WTC11 (cell line): ENCODE data around the gene PDZK1. TPM values are rescaled to one million over a fixed set of nuclear protein-coding genes. Genes with fewer than 3 reads are reported as not detected.

Experiments used
- ATAC-seq: fragments of 200-7000 bp; cut with Tn5 transposase; 2 replicates; pipeline ENCODE4 v1.10.0; 2021; ENCODE audit warnings: mild to moderate bottlenecking, moderate library complexity
- CTCF ChIA-PET: fragments of 300-600 bp; sonication (Branson Sonifier 250); formaldehyde crosslinking; loops from one replicate; lab custom pipeline; 2021; ENCODE audit warnings: antibody characterized with exemption; lab: Charles Lee
- POLR2A ChIA-PET: fragments of 350-600 bp; sonication (Branson Sonifier 250); formaldehyde crosslinking; loops from one replicate; lab custom pipeline; 2021; ENCODE audit warnings: antibody characterized with exemption; lab: Charles Lee
- DNase-seq: peaks from one replicate; pipeline ENCODE4 v3.0.0; 2021; ENCODE audit warnings: low spot score
- H3K27ac Mint-ChIP-seq: 2 replicates; pipeline ENCODE4 v1.8.0; 2021; ENCODE audit warnings: mixed read lengths
- H3K27me3 Mint-ChIP-seq: 2 replicates; pipeline ENCODE4 v1.8.0; 2021; ENCODE audit warnings: low read depth, mild to moderate bottlenecking, moderate library complexity, mixed read lengths
- H3K36me3 Mint-ChIP-seq: 2 replicates; pipeline ENCODE4 v1.8.0; 2021; ENCODE audit warnings: mixed read lengths
- H3K4me1 Mint-ChIP-seq: 2 replicates; pipeline ENCODE4 v1.8.0; 2022; ENCODE audit warnings: mixed read lengths
- H3K4me3 Mint-ChIP-seq: 2 replicates; pipeline ENCODE4 v1.8.0; 2021; ENCODE audit warnings: mild to moderate bottlenecking, moderate library complexity, mixed read lengths
- H3K9me3 Mint-ChIP-seq: 2 replicates; pipeline ENCODE4 v1.8.0; 2021; ENCODE audit warnings: mixed read lengths
- CBFB ChIP-seq: sonication (generic); formaldehyde crosslinking; IDR thresholded peaks from 2 replicates; pipeline ENCODE4 v1.8.1; 2022; ENCODE audit warnings: mild to moderate bottlenecking, low read depth, missing genetic modification reagents
- ESRRA ChIP-seq: sonication (generic); formaldehyde crosslinking; IDR thresholded peaks from 2 replicates; pipeline ENCODE4 v1.8.1; 2022; ENCODE audit warnings: mild to moderate bottlenecking, missing genetic modification reagents, borderline replicate concordance
- GRHL2 ChIP-seq: fragments of 250-450 bp; sonication (Bioruptor Pico); IDR thresholded peaks from 2 replicates; pipeline ENCODE4 v1.8.0; 2022; ENCODE audit warnings: mild to moderate bottlenecking, moderate library complexity; ENCODE audit not compliant: insufficient replicate concordance, severe bottlenecking
- NFATC4 ChIP-seq: fragments of 250-450 bp; sonication (Bioruptor Pico); IDR thresholded peaks from 2 replicates; pipeline ENCODE4 v1.9.0; 2021; ENCODE audit warnings: mild to moderate bottlenecking
- NFYB ChIP-seq: sonication (generic); formaldehyde crosslinking; conservative IDR thresholded peaks from 2 replicates; pipeline ENCODE4 v1.8.0; 2022; ENCODE audit warnings: low read depth, missing genetic modification reagents
- SMAD3 ChIP-seq: sonication (generic); formaldehyde crosslinking; IDR thresholded peaks from 2 replicates; pipeline ENCODE4 v1.8.0; 2022; ENCODE audit warnings: missing genetic modification reagents, mild to moderate bottlenecking, borderline replicate concordance
- ZNF232 ChIP-seq: sonication (generic); formaldehyde crosslinking; IDR thresholded peaks from 2 replicates; pipeline ENCODE4 v1.8.0; 2022; ENCODE audit warnings: mild to moderate bottlenecking, missing genetic modification reagents
- total RNA-seq: library from RNA; stranded (reverse); gene quantifications from 3 replicates; pipeline ENCODE4 v1.2.3, GENCODE V29; 2021
- TF ChIP-seq, protein P1 (sequence below): sonication (generic); formaldehyde crosslinking; conservative IDR thresholded peaks from 2 replicates; pipeline ENCODE4 v1.8.1; 2022; ENCODE audit warnings: mild to moderate bottlenecking, missing genetic modification reagents
- TF ChIP-seq, protein P2 (sequence below): sonication (generic); formaldehyde crosslinking; IDR thresholded peaks from 2 replicates; pipeline ENCODE4 v1.8.1; 2022; ENCODE audit warnings: mild to moderate bottlenecking, moderate library complexity, missing genetic modification reagents
- TF ChIP-seq, protein P3 (sequence below): sonication (generic); formaldehyde crosslinking; IDR thresholded peaks from 2 replicates; pipeline ENCODE4 v1.8.0; 2023; ENCODE audit warnings: mild to moderate bottlenecking, missing genetic modification reagents
- TF ChIP-seq, protein P4 (sequence below): fragments of 250-450 bp; sonication (Bioruptor Pico); IDR thresholded peaks from 2 replicates; pipeline ENCODE4 v1.9.0; 2021; ENCODE audit warnings: mild to moderate bottlenecking
- TF ChIP-seq, protein P5 (sequence below): sonication (generic); formaldehyde crosslinking; IDR thresholded peaks from 2 replicates; pipeline ENCODE4 v1.8.1; 2022; ENCODE audit warnings: low read depth, mild to moderate bottlenecking, moderate library complexity, missing genetic modification reagents, borderline replicate concordance
- TF ChIP-seq, protein P6 (sequence below): sonication (generic); formaldehyde crosslinking; IDR thresholded peaks from 2 replicates; pipeline ENCODE4 v1.8.1; 2023; ENCODE audit warnings: mild to moderate bottlenecking, missing genetic modification reagents
- TF ChIP-seq, protein P7 (sequence below): sonication (generic); formaldehyde crosslinking; IDR thresholded peaks from 2 replicates; pipeline ENCODE4 v1.8.0; 2022; ENCODE audit warnings: missing genetic modification reagents
- TF ChIP-seq, protein P8 (sequence below): sonication (generic); formaldehyde crosslinking; IDR thresholded peaks from 2 replicates; pipeline ENCODE4 v1.8.1; 2023; ENCODE audit warnings: mild to moderate bottlenecking, missing genetic modification reagents, moderate library complexity

The PDZK1 gene
- total RNA-seq, 1 experiment from 2014 or later: 0.77 TPM

DNA sequence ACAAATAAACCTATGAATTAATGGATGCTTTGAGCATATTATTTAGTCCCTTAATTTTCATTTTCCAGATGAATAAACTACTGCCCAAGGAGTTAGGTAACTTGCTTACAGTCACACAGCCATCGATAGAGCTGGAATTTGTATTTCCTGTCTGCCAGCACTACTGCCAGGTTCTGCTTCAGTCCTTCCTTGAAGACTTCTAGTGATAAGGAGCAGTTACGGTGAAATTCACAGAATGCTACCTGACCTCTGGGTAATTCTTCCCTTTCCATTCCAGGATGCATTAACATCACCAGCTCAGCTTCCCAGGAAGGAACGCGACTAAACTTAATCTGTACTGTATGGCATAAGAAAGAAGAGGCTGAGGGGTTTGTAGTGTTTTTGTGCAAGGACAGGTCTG lies 23.3 kb upstream of the PDZK1 start:
- Mint-ChIP-seq H3K9me3 (no peaks in the 10 kb centered on the region), H3K27me3 (no peaks in the 10 kb centered on the region), H3K27ac (no peak overlapping the region), H3K36me3 (no peaks in the 10 kb centered on the region), H3K4me3 (no peak overlapping the region), H3K4me1 (peaks cover 18% of the 10 kb centered on the region)
- TF ChIP-seq, protein P1, sequence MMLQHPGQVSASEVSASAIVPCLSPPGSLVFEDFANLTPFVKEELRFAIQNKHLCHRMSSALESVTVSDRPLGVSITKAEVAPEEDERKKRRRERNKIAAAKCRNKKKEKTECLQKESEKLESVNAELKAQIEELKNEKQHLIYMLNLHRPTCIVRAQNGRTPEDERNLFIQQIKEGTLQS (CRISPR knock-in tag): no peak
- TF ChIP-seq, protein P2, sequence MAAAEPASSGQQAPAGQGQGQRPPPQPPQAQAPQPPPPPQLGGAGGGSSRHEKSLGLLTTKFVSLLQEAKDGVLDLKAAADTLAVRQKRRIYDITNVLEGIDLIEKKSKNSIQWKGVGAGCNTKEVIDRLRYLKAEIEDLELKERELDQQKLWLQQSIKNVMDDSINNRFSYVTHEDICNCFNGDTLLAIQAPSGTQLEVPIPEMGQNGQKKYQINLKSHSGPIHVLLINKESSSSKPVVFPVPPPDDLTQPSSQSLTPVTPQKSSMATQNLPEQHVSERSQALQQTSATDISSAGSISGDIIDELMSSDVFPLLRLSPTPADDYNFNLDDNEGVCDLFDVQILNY (CRISPR knock-in tag): no peak
- POLR2A ChIA-PET: no interaction called here
- DNase-seq: no peak
- CTCF ChIA-PET: interaction anchor here (2.0 kb wide), 1 partner anchor 9 kb away, joined by 12 read pairs; no protein-coding TSS in a partner anchor
- no peak for ATAC-seq

DNA sequence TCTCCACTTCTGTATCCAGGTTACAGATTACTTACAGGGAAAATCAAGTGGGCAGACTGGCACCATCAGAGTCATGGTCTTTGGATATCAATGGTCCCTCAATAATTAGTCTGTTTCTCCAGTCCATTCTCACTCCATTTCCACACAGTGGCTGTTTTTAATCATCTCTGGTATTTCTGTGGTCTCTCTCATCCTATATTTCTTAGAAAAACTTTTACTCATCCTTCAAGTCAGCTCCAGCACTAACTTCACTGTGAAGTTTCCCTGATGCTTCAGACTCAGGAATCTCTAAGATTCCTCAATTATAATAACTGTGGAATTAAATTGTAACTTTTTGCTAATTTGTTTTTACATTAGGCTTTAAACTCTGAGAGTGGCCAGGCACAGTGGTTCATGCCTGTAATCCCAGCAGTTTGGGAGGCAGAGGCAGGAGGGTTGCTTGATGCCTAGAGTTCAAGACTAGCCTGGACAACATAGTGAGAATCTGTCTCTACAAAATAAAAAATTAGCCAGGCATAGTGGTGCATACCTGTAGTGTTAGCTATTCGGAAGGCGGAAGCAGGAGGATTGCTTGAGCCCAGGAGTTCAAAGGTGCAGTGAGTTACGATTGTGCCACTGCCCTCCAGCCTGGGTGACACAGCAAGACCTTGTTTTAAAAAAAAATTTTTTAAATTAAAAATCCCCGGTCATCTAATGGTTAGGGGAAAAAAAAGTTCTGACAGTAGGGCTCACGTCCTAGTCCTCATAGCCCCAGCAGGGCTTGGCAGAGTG lies 22.7 kb upstream of the PDZK1 start:
- DNase-seq (no peak), ATAC-seq (no peak)
- peaks cover 18% of the 10 kb centered on the region for H3K4me1 Mint-ChIP-seq
- TF ChIP-seq ESRRA (CRISPR knock-in tag) (no peak), NFYB (no peak), NFATC4 (CRISPR knock-in tag) (no peak), GRHL2 (no peak), SMAD3 (no peak), ZNF232 (CRISPR knock-in tag) (no peak), CBFB (no peak)
- TF ChIP-seq, protein P3, sequence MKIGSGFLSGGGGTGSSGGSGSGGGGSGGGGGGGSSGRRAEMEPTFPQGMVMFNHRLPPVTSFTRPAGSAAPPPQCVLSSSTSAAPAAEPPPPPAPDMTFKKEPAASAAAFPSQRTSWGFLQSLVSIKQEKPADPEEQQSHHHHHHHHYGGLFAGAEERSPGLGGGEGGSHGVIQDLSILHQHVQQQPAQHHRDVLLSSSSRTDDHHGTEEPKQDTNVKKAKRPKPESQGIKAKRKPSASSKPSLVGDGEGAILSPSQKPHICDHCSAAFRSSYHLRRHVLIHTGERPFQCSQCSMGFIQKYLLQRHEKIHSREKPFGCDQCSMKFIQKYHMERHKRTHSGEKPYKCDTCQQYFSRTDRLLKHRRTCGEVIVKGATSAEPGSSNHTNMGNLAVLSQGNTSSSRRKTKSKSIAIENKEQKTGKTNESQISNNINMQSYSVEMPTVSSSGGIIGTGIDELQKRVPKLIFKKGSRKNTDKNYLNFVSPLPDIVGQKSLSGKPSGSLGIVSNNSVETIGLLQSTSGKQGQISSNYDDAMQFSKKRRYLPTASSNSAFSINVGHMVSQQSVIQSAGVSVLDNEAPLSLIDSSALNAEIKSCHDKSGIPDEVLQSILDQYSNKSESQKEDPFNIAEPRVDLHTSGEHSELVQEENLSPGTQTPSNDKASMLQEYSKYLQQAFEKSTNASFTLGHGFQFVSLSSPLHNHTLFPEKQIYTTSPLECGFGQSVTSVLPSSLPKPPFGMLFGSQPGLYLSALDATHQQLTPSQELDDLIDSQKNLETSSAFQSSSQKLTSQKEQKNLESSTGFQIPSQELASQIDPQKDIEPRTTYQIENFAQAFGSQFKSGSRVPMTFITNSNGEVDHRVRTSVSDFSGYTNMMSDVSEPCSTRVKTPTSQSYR (CRISPR knock-in tag): no peak
- TF ChIP-seq, protein P4, sequence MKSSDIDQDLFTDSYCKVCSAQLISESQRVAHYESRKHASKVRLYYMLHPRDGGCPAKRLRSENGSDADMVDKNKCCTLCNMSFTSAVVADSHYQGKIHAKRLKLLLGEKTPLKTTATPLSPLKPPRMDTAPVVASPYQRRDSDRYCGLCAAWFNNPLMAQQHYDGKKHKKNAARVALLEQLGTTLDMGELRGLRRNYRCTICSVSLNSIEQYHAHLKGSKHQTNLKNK (CRISPR knock-in tag): no peak
- TF ChIP-seq, protein P5, sequence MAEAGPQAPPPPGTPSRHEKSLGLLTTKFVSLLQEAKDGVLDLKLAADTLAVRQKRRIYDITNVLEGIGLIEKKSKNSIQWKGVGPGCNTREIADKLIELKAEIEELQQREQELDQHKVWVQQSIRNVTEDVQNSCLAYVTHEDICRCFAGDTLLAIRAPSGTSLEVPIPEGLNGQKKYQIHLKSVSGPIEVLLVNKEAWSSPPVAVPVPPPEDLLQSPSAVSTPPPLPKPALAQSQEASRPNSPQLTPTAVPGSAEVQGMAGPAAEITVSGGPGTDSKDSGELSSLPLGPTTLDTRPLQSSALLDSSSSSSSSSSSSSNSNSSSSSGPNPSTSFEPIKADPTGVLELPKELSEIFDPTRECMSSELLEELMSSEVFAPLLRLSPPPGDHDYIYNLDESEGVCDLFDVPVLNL (CRISPR knock-in tag): no peak
- H3K27ac Mint-ChIP-seq: no peak overlapping the region
- CTCF ChIA-PET: interaction anchor here (2.0 kb wide), 1 partner anchor 9 kb away, joined by 12 read pairs; no protein-coding TSS in a partner anchor
- POLR2A ChIA-PET: no interaction called here
- no peaks in the 10 kb centered on the region for H3K9me3 Mint-ChIP-seq
- H3K4me3 Mint-ChIP-seq: no peak overlapping the region
- no peaks in the 10 kb centered on the region for H3K27me3 Mint-ChIP-seq
- no peaks in the 10 kb centered on the region for H3K36me3 Mint-ChIP-seq

DNA sequence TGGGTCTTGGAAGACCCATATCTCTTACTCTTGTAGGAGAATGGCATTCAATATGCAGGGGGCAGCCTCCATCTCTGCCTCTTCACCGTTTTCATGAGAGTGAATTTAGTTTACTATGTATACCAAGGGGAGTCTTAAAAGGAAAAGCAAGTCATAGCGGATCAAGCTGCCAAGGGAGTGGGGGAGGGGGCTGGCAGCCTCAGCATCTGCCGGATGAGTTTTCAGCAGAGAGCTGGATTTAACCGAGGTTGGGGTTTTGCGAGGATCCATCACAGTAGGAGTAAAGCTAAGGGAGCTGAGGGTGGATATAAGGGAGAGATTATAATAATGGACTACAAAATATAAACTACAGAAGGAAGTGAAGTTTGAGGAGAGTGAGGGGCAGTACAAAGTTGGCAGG lies 22.0 kb upstream of the PDZK1 start:
- no peaks in the 10 kb centered on the region for H3K27me3 Mint-ChIP-seq
- H3K9me3 Mint-ChIP-seq: no peaks in the 10 kb centered on the region
- ATAC-seq (no peak), DNase-seq (no peak)
- no peak overlapping the region for H3K4me3 Mint-ChIP-seq
- CTCF ChIA-PET: interaction anchor here (2.0 kb wide), 1 partner anchor 8 kb away, joined by 12 read pairs; no protein-coding TSS in a partner anchor
- no peaks in the 10 kb centered on the region for H3K36me3 Mint-ChIP-seq
- H3K27ac Mint-ChIP-seq: no peak overlapping the region
- POLR2A ChIA-PET: no interaction called here
- peaks cover 17% of the 10 kb centered on the region for H3K4me1 Mint-ChIP-seq
- TF ChIP-seq, protein P6, sequence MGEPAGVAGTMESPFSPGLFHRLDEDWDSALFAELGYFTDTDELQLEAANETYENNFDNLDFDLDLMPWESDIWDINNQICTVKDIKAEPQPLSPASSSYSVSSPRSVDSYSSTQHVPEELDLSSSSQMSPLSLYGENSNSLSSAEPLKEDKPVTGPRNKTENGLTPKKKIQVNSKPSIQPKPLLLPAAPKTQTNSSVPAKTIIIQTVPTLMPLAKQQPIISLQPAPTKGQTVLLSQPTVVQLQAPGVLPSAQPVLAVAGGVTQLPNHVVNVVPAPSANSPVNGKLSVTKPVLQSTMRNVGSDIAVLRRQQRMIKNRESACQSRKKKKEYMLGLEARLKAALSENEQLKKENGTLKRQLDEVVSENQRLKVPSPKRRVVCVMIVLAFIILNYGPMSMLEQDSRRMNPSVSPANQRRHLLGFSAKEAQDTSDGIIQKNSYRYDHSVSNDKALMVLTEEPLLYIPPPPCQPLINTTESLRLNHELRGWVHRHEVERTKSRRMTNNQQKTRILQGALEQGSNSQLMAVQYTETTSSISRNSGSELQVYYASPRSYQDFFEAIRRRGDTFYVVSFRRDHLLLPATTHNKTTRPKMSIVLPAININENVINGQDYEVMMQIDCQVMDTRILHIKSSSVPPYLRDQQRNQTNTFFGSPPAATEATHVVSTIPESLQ (CRISPR knock-in tag): no peak
- TF ChIP-seq, protein P7, sequence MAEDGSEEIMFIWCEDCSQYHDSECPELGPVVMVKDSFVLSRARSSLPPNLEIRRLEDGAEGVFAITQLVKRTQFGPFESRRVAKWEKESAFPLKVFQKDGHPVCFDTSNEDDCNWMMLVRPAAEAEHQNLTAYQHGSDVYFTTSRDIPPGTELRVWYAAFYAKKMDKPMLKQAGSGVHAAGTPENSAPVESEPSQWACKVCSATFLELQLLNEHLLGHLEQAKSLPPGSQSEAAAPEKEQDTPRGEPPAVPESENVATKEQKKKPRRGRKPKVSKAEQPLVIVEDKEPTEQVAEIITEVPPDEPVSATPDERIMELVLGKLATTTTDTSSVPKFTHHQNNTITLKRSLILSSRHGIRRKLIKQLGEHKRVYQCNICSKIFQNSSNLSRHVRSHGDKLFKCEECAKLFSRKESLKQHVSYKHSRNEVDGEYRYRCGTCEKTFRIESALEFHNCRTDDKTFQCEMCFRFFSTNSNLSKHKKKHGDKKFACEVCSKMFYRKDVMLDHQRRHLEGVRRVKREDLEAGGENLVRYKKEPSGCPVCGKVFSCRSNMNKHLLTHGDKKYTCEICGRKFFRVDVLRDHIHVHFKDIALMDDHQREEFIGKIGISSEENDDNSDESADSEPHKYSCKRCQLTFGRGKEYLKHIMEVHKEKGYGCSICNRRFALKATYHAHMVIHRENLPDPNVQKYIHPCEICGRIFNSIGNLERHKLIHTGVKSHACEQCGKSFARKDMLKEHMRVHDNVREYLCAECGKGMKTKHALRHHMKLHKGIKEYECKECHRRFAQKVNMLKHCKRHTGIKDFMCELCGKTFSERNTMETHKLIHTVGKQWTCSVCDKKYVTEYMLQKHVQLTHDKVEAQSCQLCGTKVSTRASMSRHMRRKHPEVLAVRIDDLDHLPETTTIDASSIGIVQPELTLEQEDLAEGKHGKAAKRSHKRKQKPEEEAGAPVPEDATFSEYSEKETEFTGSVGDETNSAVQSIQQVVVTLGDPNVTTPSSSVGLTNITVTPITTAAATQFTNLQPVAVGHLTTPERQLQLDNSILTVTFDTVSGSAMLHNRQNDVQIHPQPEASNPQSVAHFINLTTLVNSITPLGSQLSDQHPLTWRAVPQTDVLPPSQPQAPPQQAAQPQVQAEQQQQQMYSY (CRISPR knock-in tag): no peak
- TF ChIP-seq, protein P8, sequence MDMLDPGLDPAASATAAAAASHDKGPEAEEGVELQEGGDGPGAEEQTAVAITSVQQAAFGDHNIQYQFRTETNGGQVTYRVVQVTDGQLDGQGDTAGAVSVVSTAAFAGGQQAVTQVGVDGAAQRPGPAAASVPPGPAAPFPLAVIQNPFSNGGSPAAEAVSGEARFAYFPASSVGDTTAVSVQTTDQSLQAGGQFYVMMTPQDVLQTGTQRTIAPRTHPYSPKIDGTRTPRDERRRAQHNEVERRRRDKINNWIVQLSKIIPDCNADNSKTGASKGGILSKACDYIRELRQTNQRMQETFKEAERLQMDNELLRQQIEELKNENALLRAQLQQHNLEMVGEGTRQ (CRISPR knock-in tag): no peak
